ENCODE data around the gene GRID1. TPM values are rescaled to one million over a fixed set of nuclear protein-coding genes. Genes with fewer than 3 reads are reported as not detected.

GRID1 gene
- total RNA-seq, 1 donor from 2014 or later, result 0.75 TPM

GRCh38 chr10:86046845-86047460 is 319.6 kb downstream of the GRID1 start:
- Mint-ChIP-seq H3K4me3 (ENCODE audit: unreplicated experiment) (no peak overlapping the region), H3K36me3 (ENCODE audit: low read depth, unreplicated experiment) (no peaks in the 10 kb centered on the region), H3K9me3 (ENCODE audit: unreplicated experiment) (peaks cover 5% of the 10 kb centered on the region), H3K27ac (ENCODE audit: unreplicated experiment) (no peak overlapping the region), H3K27me3 (ENCODE audit: low read depth, unreplicated experiment) (peaks cover 17% of the 10 kb centered on the region), H3K4me1 (ENCODE audit: low read depth, unreplicated experiment) (no peaks in the 10 kb centered on the region)
- FAIRE-seq (no peak), DNase-seq (ENCODE audit: low read depth) (no peak)
- peaks cover 2% of the 10 kb centered on the region for H3K9me3 ChIP-seq (ENCODE audit: insufficient read depth, low read depth, low read length)
- H3K36me3 ChIP-seq (ENCODE audit: insufficient read depth, low read length), result no peaks in the 10 kb centered on the region
- no peaks in the 10 kb centered on the region for H3K27me3 ChIP-seq (ENCODE audit: insufficient read depth, low read length)
- H3K4me2 ChIP-seq (ENCODE audit: low read length), result no peak overlapping the region
- no peak overlapping the region for H3K4me3 ChIP-seq (ENCODE audit: insufficient read depth, low read depth, low read length)
- H3K27ac ChIP-seq (ENCODE audit: low read depth, low read length), result no peak overlapping the region
- H2AFZ ChIP-seq (ENCODE audit: low read depth, low read length), result no peak overlapping the region
- TF ChIP-seq EZH2 (IDR thresholded peaks at IDR 0.05; ENCODE audit: insufficient read depth, low read length), result no peak
- no peak for TF ChIP-seq CTCF (IDR thresholded peaks at IDR 0.05; ENCODE audit: insufficient read depth, low read depth, low read length)
- H3K9ac ChIP-seq (ENCODE audit: low read length), result no peak overlapping the region
- no peaks in the 10 kb centered on the region for H4K20me1 ChIP-seq (ENCODE audit: insufficient read depth, low read length)
- H3K4me1 ChIP-seq (ENCODE audit: insufficient read depth, low read length), result no peaks in the 10 kb centered on the region
- H3K79me2 ChIP-seq (ENCODE audit: insufficient read depth, low read length), result no peaks in the 10 kb centered on the region

- H3K9me3 Mint-ChIP-seq (ENCODE audit: unreplicated experiment), result peaks cover 7% of the 10 kb centered on the region
- H3K4me3 Mint-ChIP-seq (ENCODE audit: unreplicated experiment), result no peak overlapping the region
- no peaks in the 10 kb centered on the region for H3K4me1 ChIP-seq (ENCODE audit: insufficient read depth, low read length)
- H4K20me1 ChIP-seq (ENCODE audit: insufficient read depth, low read length), result no peaks in the 10 kb centered on the region
- H3K9ac ChIP-seq (ENCODE audit: low read length), result no peak overlapping the region
- H2AFZ ChIP-seq (ENCODE audit: low read depth, low read length), result no peak overlapping the region
- no peaks in the 10 kb centered on the region for H3K4me1 Mint-ChIP-seq (ENCODE audit: low read depth, unreplicated experiment)
- peaks cover 17% of the 10 kb centered on the region for H3K27me3 Mint-ChIP-seq (ENCODE audit: low read depth, unreplicated experiment)
- TF ChIP-seq CTCF (IDR thresholded peaks at IDR 0.05; ENCODE audit: insufficient read depth, low read depth, low read length) (no peak), EZH2 (IDR thresholded peaks at IDR 0.05; ENCODE audit: insufficient read depth, low read length) (no peak)
- H3K27me3 ChIP-seq (ENCODE audit: insufficient read depth, low read length), result no peaks in the 10 kb centered on the region
- DNase-seq (ENCODE audit: low read depth), result no peak
- FAIRE-seq, result no peak
- no peak overlapping the region for H3K4me3 ChIP-seq (ENCODE audit: insufficient read depth, low read depth, low read length)
- no peaks in the 10 kb centered on the region for H3K36me3 Mint-ChIP-seq (ENCODE audit: low read depth, unreplicated experiment)
- H3K9me3 ChIP-seq (ENCODE audit: insufficient read depth, low read depth, low read length), result peaks cover 2% of the 10 kb centered on the region
- no peaks in the 10 kb centered on the region for H3K79me2 ChIP-seq (ENCODE audit: insufficient read depth, low read length)
- H3K4me2 ChIP-seq (ENCODE audit: low read length), result no peak overlapping the region
- H3K36me3 ChIP-seq (ENCODE audit: insufficient read depth, low read length), result no peaks in the 10 kb centered on the region
- no peak overlapping the region for H3K27ac Mint-ChIP-seq (ENCODE audit: unreplicated experiment)
- H3K27ac ChIP-seq (ENCODE audit: low read depth, low read length), result no peak overlapping the region
Measured at GRCh38 chr10:86045896-86046295, 320.7 kb downstream of the GRID1 start.

DNA sequence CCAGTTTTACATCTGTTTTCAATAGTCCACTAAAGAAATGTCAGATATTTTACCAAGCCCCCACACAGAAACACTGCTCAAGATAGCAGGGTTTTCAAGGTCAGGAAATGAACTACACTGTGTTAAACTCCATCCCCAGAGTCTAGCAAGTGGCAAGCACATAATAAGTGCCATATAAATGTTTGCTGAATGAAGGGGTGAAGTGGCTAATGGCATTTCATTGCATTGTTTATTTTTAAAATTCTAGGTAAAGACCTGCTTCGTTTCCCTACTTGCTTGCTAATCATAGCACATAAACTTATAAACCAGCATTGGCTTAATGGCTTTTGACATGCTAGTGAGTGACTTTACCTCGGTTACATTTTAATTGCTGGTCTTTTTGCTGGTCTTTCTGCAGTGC is 322.6 kb downstream of the GRID1 start:
- Histone ChIP-seq H3K9me3 (ENCODE audit: insufficient read depth, low read depth, low read length) (no peaks in the 10 kb centered on the region), H3K79me2 (ENCODE audit: insufficient read depth, low read length) (no peaks in the 10 kb centered on the region), H2AFZ (ENCODE audit: low read depth, low read length) (no peak overlapping the region), H4K20me1 (ENCODE audit: insufficient read depth, low read length) (no peaks in the 10 kb centered on the region), H3K4me2 (ENCODE audit: low read length) (no peak overlapping the region), H3K4me1 (ENCODE audit: insufficient read depth, low read length) (no peaks in the 10 kb centered on the region), H3K9ac (ENCODE audit: low read length) (no peak overlapping the region), H3K27ac (ENCODE audit: low read depth, low read length) (no peak overlapping the region), H3K4me3 (ENCODE audit: insufficient read depth, low read depth, low read length) (no peak overlapping the region), H3K36me3 (ENCODE audit: insufficient read depth, low read length) (no peaks in the 10 kb centered on the region), H3K27me3 (ENCODE audit: insufficient read depth, low read length) (no peaks in the 10 kb centered on the region)
- H3K36me3 Mint-ChIP-seq (ENCODE audit: low read depth, unreplicated experiment), result no peaks in the 10 kb centered on the region
- no peak for DNase-seq (ENCODE audit: low read depth)
- H3K9me3 Mint-ChIP-seq (ENCODE audit: unreplicated experiment), result peaks cover 4% of the 10 kb centered on the region
- no peak overlapping the region for H3K27ac Mint-ChIP-seq (ENCODE audit: unreplicated experiment)
- no peaks in the 10 kb centered on the region for H3K4me1 Mint-ChIP-seq (ENCODE audit: low read depth, unreplicated experiment)
- TF ChIP-seq CTCF (IDR thresholded peaks at IDR 0.05; ENCODE audit: insufficient read depth, low read depth, low read length) (no peak), EZH2 (IDR thresholded peaks at IDR 0.05; ENCODE audit: insufficient read depth, low read length) (no peak)
- no peak overlapping the region for H3K4me3 Mint-ChIP-seq (ENCODE audit: unreplicated experiment)
- peaks cover 17% of the 10 kb centered on the region for H3K27me3 Mint-ChIP-seq (ENCODE audit: low read depth, unreplicated experiment)
- FAIRE-seq, result no peak
